ENCODE results near the gene GJE1.

The GJE1 gene

GRCh38 chr6:142173980-142174379 is 41.3 kb downstream of the GJE1 start:
- TF ChIP-seq JUND (IDR thresholded peaks at IDR 0.05; ENCODE audit: low read depth), result no peak
- in situ Hi-C loops (cut with HindIII; ENCODE audit: low pct_unique_long_range_greater_than_20kb, low sequenced_read_pairs), result no loop called here
- no peak for DNase-seq (ENCODE audit: low read depth in 1 of 2, low spot score in 1 of 2)

GRCh38 chr6:142174703-142175102 is 42.0 kb downstream of the GJE1 start:
- in situ Hi-C loops (cut with HindIII; ENCODE audit: low pct_unique_long_range_greater_than_20kb, low sequenced_read_pairs), result no loop called here
- no peak for DNase-seq (ENCODE audit: low read depth in 1 of 2, low spot score in 1 of 2)
- no peak for TF ChIP-seq JUND (IDR thresholded peaks at IDR 0.05; ENCODE audit: low read depth)

DNA sequence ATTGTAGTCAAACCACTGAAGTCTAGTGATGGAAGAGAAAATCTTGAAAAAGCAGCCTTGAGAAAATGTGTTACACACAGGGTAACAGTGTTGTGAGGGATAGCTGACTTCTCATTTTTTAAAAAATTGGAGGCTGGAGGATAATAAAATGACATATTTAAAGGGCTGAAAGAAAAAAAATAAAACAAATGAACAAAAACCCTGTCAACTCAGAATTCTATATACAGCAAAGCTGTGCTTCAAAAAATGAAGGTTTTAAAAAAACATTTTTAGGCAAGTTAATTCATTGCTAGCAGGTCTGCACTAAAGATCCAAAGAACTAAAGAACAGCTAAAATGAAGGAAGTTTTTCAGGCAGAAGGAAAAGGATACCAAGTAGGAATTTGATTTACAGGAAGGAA is 45.4 kb downstream of the GJE1 start:
- no peak for TF ChIP-seq JUND (IDR thresholded peaks at IDR 0.05; ENCODE audit: low read depth)
- DNase-seq (ENCODE audit: low read depth in 1 of 2, low spot score in 1 of 2), result no peak
- in situ Hi-C loops (cut with HindIII; ENCODE audit: low pct_unique_long_range_greater_than_20kb, low sequenced_read_pairs), result no loop called here

GRCh38 chr6:142182004-142182403 is 49.3 kb downstream of the GJE1 start:
- no peak for TF ChIP-seq JUND (IDR thresholded peaks at IDR 0.05; ENCODE audit: low read depth)
- in situ Hi-C loops (cut with HindIII; ENCODE audit: low pct_unique_long_range_greater_than_20kb, low sequenced_read_pairs), result no loop called here
- DNase-seq (ENCODE audit: low read depth in 1 of 2, low spot score in 1 of 2), result no peak

DNA sequence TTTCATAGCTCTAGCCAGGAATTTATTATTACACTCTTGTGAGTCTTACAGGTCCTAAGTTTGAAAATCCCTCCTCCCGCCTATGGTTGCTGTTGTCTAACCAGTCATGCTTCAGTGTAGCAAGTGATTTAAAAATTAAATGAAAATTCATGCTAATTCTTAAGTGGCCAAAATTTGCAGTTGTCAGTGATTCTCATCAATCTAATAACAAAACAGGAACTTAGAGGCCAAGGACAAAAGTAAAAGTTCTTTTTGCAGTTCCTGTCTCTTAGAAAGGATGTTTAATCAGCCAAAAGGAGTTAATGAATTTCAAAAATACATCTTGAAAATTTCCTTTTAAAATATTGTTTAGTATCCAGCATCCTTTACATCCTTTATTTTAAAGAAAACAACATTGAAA is 50.6 kb downstream of the GJE1 start:
- no peak for TF ChIP-seq JUND (IDR thresholded peaks at IDR 0.05; ENCODE audit: low read depth)
- in situ Hi-C loops (cut with HindIII; ENCODE audit: low pct_unique_long_range_greater_than_20kb, low sequenced_read_pairs), result no loop called here
- no peak for DNase-seq (ENCODE audit: low read depth in 1 of 2, low spot score in 1 of 2)

GRCh38 chr6:142184307-142184706 is 51.6 kb downstream of the GJE1 start:
- DNase-seq (ENCODE audit: low read depth in 1 of 2, low spot score in 1 of 2), result no peak
- in situ Hi-C loops (cut with HindIII; ENCODE audit: low pct_unique_long_range_greater_than_20kb, low sequenced_read_pairs), result no loop called here
- no peak for TF ChIP-seq JUND (IDR thresholded peaks at IDR 0.05; ENCODE audit: low read depth)

Data from T47D (cell line).